Stimulated activated naive CD4-positive, alpha-beta T cell (primary cell): ENCODE results near the gene NTF3.

Experiments used
- DNase-seq, 6 experiments: peaks; one replicate each; lab custom pipeline; 2025; lab: John Stamatoyannopoulos, UW

NTF3 gene

GRCh38 chr12:5487948-5488625 lies 56.2 kb downstream of the NTF3 start:
- no peak for DNase-seq

DNA sequence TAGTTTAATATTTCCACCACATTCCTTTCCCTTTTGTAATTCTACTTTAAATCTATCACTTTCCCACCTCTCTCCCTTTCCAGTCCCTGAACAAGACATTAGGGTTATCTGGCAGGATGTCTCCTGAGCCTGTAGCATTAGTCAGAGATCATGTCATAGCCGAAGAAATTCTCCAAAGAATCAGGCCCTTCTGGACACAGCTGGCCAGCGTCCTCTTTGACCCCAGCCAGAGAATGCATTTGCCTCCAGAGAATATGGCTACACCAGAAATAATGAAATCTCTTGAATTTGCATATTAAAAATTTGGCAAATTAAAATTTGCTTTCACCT lies 56.7 kb downstream of the NTF3 start:
- DNase-seq: no peak

DNA sequence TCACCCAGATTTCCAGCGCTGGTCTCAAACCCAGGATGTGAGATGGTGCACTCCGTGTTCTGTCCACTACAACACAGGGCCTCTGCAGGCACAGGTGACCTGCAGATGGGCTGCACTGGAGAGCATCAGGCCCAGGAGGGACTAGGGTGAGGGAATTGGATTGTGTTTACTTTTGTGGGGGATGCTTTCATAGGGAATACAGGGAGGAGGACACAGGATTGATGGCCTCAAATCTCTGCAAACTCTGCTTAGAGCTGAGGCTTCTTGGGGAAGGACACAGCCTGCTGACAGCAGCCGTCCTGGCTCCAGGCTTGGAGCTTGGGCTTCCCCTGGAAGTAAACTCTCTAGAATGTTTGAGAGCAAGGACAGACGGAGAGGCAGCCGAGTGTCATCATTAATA lies 57.1 kb downstream of the NTF3 start:
- no peak for DNase-seq

GRCh38 chr12:5489760-5490406 lies 58.0 kb downstream of the NTF3 start:
- DNase-seq: no peak

GRCh38 chr12:5492562-5492961 lies 60.7 kb downstream of the NTF3 start:
- DNase-seq: no peak

GRCh38 chr12:5493018-5493417 lies 61.1 kb downstream of the NTF3 start:
- DNase-seq: no peak

DNA sequence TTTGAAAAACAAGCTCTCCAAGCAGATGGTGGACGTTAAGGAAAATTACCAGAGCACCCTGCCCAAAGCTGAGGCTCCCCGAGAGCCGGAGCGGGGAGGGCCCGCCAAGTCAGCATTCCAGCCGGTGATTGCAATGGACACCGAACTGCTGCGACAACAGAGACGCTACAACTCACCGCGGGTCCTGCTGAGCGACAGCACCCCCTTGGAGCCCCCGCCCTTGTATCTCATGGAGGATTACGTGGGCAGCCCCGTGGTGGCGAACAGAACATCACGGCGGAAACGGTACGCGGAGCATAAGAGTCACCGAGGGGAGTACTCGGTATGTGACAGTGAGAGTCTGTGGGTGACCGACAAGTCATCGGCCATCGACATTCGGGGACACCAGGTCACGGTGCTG lies 62.4 kb downstream of the NTF3 start:
- no peak for DNase-seq

GRCh38 chr12:5497329-5498053 lies 65.6 kb downstream of the NTF3 start:
- DNase-seq: no peak

DNA sequence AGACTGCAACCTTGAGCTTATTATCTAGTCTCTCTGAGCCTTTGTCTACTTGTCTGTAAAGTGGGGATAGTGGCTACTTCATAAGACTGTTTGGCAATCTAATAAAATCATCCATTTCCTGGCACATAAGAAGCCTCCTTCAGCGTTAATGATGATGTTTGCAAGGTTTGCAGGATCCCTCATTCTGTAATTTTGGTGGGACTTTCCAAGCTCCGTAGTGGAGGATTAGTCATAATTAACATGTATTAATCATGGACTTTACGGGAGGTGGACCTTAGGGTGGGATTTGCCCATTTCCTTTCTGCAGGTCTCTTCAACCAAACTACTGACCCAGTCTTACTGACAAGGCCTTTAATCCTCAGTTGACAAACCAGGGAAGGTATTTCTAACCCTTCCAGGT lies 66.2 kb downstream of the NTF3 start:
- DNase-seq: no peak

- no peak for DNase-seq
These were observed 66.9 kb downstream of the NTF3 start for GRCh38 chr12:5498806-5499205.

GRCh38 chr12:5499566-5500330 lies 67.8 kb downstream of the NTF3 start:
- no peak for DNase-seq

DNA sequence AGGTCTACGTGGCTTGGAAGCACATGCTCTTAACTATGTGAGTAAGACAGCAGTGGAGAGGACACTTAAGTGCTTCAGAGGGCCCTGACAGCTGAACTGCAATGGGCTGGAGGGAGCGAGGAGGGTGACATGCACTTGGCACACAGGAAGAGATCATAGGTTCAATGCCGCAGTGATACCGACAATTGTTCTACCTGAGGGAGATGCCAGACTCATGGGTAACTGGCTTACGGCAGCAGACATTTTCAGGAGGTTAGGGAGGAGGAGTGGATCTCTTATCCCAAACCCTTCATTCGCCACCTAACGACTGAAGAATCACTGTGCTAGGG lies 68.4 kb downstream of the NTF3 start:
- no peak for DNase-seq

GRCh38 chr12:5503774-5504173 lies 71.9 kb downstream of the NTF3 start:
- no peak for DNase-seq

- DNase-seq: no peak
These were observed 73.2 kb downstream of the NTF3 start for GRCh38 chr12:5505116-5505515.

DNA sequence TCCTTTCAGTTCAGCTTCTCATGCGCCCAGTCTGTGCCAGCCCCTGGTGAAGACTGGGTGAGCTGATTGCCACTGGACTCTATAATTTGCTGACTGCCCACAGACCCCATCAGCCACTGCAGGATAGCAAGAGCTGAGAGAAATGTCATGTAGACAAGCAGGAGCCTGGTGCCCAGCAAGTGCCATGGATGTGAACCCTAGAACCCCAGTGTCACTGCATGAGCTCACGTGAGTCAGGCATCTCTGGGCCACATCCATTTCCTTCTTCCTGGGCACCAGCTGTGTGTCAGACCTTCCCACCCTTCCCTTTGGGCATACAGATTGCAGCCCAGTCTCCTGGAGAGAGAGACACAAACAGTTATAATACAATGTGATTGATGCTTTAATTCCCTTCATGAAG lies 73.8 kb downstream of the NTF3 start:
- no peak for DNase-seq

GRCh38 chr12:5506295-5506694 lies 74.4 kb downstream of the NTF3 start:
- no peak for DNase-seq

DNA sequence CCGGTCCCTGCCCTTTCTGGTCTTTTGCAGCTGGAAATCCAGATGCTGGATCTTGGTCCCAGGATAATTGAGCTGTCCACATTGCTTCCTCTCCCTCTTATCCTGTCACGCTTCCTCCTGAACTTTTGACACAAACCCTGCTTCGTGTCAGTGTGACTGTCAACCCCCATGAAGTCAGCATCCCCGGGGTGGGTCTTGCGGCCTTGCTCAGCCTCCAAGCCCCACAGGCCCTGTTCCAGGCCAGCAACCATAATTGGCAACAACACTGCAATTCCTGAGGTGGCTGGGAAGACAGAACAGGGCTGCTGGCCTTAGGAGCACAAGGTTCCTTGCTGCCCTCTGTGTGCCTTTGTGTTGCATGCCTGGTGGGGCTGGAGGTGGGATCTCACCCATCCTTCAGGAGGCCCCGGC lies 74.9 kb downstream of the NTF3 start:
- no peak for DNase-seq

- DNase-seq: no peak
These were observed 75.6 kb downstream of the NTF3 start for GRCh38 chr12:5507401-5507935.

DNA sequence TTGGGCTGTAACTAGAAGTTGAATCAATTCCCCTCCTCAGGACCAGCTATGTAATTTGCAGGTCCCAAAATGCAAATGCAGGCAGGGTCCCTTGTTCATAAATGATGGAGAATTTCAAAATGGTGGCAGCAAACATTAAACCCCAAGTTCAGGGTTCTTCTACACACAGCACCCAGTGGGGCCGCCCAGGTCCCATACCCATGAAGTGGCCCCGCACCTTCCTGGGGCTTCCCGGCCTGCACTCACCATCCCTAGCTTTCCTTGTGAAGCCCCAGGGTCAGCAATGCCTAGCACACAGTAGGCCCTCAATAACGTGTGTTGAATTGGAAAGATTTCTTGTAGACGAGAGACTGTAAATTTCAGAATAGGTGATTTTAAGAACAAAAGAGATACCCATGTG lies 76.0 kb downstream of the NTF3 start:
- DNase-seq: no peak

DNA sequence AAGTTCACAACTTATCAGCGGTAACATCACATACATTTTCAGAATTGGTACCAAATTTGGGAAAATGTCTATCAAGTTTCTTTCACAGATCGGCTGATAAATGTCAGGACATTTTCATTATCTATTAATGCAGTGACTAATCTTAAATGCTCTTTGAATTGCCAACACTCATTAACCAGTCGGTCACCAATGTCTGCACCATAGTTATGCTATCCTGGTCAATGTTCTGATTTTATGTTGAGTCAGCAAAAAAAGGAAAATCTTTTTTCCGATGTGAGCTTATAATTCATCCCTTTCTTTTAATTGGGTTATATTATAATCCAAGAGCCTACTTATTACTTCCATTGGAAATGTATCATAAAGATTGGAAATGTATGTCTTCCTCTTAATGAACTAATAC lies 77.2 kb downstream of the NTF3 start:
- no peak for DNase-seq

DNA sequence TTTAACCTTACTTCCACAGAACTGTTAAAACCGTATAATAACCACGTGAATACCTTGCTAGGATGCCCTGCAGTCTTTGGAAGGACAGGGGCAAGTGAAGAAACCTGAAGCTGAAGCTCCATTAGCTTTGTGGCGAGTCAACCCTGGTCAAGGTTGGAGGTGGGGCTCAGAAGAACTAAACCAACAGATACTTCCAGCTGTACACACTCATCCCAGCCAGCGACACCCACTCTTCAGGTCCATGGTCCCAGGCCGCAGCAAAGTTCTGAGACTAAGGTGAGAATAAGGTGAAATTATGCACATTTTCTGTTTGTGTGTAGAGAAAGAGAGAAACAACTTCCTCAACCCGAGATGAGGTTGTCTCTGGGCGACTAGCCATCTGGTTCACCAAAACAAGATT lies 77.6 kb downstream of the NTF3 start:
- DNase-seq: no peak

DNA sequence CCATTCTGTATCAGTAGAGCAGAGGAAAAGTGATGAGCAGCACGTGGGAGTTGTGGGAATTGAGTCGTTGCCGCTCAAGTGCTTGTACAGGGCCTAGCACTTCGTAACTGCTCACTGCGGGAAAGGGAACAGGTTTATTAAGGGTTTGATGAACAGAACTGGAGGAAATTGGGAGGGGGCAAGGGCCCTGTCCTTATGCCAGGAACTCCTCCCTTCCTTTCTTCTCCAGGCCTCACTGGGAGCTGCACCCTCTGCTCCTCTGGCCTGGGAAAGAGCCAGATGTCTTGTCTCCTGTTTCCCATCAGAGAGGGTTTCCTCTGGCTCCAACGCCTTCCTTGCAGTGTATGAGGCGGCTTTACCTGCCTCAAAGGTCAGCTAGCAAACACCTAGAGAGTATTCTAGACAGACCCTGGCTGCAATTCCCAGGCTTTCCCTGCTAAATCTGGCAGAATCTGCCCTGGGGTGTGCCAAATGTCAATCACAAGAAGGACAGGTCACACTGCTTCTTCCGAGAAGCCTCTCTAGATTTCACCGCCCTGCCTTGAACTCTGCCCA lies 78.4 kb downstream of the NTF3 start:
- no peak for DNase-seq
